ENCODE results near the gene PHACTR2.
"Not testable (repeated sequence)": the region's sequence is repeated elsewhere in the genome, so short reads cannot be mapped to it uniquely, and the experiment has no call there.

PHACTR2 gene

GRCh38 chr6:143721642-143722041, 43.9 kb downstream of the PHACTR2 start:
- peaks cover 60% of the 10 kb centered on the region for H3K36me3 ChIP-seq (ENCODE audit: control insufficient read depth, insufficient read depth, low read length)
- H3K9me3 ChIP-seq (ENCODE audit: control insufficient read depth, low read length): no peaks in the 10 kb centered on the region
- H3K4me3 ChIP-seq (ENCODE audit: extremely low read depth, insufficient read depth, low read length, poor library complexity, severe bottlenecking): no peak overlapping the region
- no peak overlapping the region for H3K27ac ChIP-seq (ENCODE audit: low read depth, low read length, severe bottlenecking)
- H3K4me1 ChIP-seq (ENCODE audit: control insufficient read depth, insufficient read depth, low read length, poor library complexity, severe bottlenecking): no peaks in the 10 kb centered on the region

- no peaks in the 10 kb centered on the region for H3K4me1 ChIP-seq (ENCODE audit: control insufficient read depth, insufficient read depth, low read length, poor library complexity, severe bottlenecking)
- H3K36me3 ChIP-seq (ENCODE audit: control insufficient read depth, insufficient read depth, low read length): peaks cover 62% of the 10 kb centered on the region
- H3K27ac ChIP-seq (ENCODE audit: low read depth, low read length, severe bottlenecking): no peak overlapping the region
- H3K9me3 ChIP-seq (ENCODE audit: control insufficient read depth, low read length): no peaks in the 10 kb centered on the region
- 100% methylated on average over 2 of the region's 5 CpGs; no CpG with 5 or more reads in 1 of the 2 experiments for WGBS, 2 experiments (ENCODE audit: insufficient coverage in 2 of 2)
- H3K4me3 ChIP-seq (ENCODE audit: extremely low read depth, insufficient read depth, low read length, poor library complexity, severe bottlenecking): no peak overlapping the region
These were observed 47.1 kb downstream of the PHACTR2 start for GRCh38 chr6:143724876-143725275.

GRCh38 chr6:143726015-143726647, 48.4 kb downstream of the PHACTR2 start:
- no peak overlapping the region for H3K4me3 ChIP-seq (ENCODE audit: extremely low read depth, insufficient read depth, low read length, poor library complexity, severe bottlenecking)
- peaks cover 55% of the 10 kb centered on the region for H3K36me3 ChIP-seq (ENCODE audit: control insufficient read depth, insufficient read depth, low read length)
- H3K4me1 ChIP-seq (ENCODE audit: control insufficient read depth, insufficient read depth, low read length, poor library complexity, severe bottlenecking): no peaks in the 10 kb centered on the region
- no CpG with 5 or more reads among the region's 2 CpGs for WGBS, 2 experiments (ENCODE audit: insufficient coverage in 2 of 2)
- no peak overlapping the region for H3K27ac ChIP-seq (ENCODE audit: low read depth, low read length, severe bottlenecking)
- no peaks in the 10 kb centered on the region for H3K9me3 ChIP-seq (ENCODE audit: control insufficient read depth, low read length)

- Histone ChIP-seq H3K4me3 (ENCODE audit: extremely low read depth, insufficient read depth, low read length, poor library complexity, severe bottlenecking) (no peak overlapping the region), H3K4me1 (ENCODE audit: control insufficient read depth, insufficient read depth, low read length, poor library complexity, severe bottlenecking) (no peaks in the 10 kb centered on the region), H3K27ac (ENCODE audit: low read depth, low read length, severe bottlenecking) (no peak overlapping the region), H3K9me3 (ENCODE audit: control insufficient read depth, low read length) (no peaks in the 10 kb centered on the region), H3K36me3 (ENCODE audit: control insufficient read depth, insufficient read depth, low read length) (peaks cover 47% of the 10 kb centered on the region)
- no CpG with 5 or more reads among the region's 1 CpG for WGBS, 2 experiments (ENCODE audit: insufficient coverage in 2 of 2)
These were observed 49.3 kb downstream of the PHACTR2 start for GRCh38 chr6:143727035-143727434.

- Histone ChIP-seq H3K4me1 (ENCODE audit: control insufficient read depth, insufficient read depth, low read length, poor library complexity, severe bottlenecking) (peaks cover 4% of the 10 kb centered on the region), H3K36me3 (ENCODE audit: control insufficient read depth, insufficient read depth, low read length) (peaks cover 10% of the 10 kb centered on the region), H3K4me3 (ENCODE audit: extremely low read depth, insufficient read depth, low read length, poor library complexity, severe bottlenecking) (no peak overlapping the region), H3K27ac (ENCODE audit: low read depth, low read length, severe bottlenecking) (no peak overlapping the region), H3K9me3 (ENCODE audit: control insufficient read depth, low read length) (no peaks in the 10 kb centered on the region)
- WGBS, 2 experiments (ENCODE audit: insufficient coverage in 2 of 2): no CpG with 5 or more reads among the region's 1 CpG
These were observed 54.0 kb downstream of the PHACTR2 start for GRCh38 chr6:143731789-143732188.

- H3K4me3 ChIP-seq (ENCODE audit: extremely low read depth, insufficient read depth, low read length, poor library complexity, severe bottlenecking): no peak overlapping the region
- H3K9me3 ChIP-seq (ENCODE audit: control insufficient read depth, low read length): no peaks in the 10 kb centered on the region
- no CpG with 5 or more reads among the region's 1 CpG for WGBS, 2 experiments (ENCODE audit: insufficient coverage in 2 of 2)
- peaks cover 4% of the 10 kb centered on the region for H3K4me1 ChIP-seq (ENCODE audit: control insufficient read depth, insufficient read depth, low read length, poor library complexity, severe bottlenecking)
- H3K27ac ChIP-seq (ENCODE audit: low read depth, low read length, severe bottlenecking): no peak overlapping the region
- peaks cover 3% of the 10 kb centered on the region for H3K36me3 ChIP-seq (ENCODE audit: control insufficient read depth, insufficient read depth, low read length)
These were observed 54.8 kb downstream of the PHACTR2 start for GRCh38 chr6:143732536-143732935.

- Histone ChIP-seq H3K9me3 (ENCODE audit: control insufficient read depth, low read length) (no peaks in the 10 kb centered on the region), H3K27ac (ENCODE audit: low read depth, low read length, severe bottlenecking) (no peak overlapping the region), H3K4me1 (ENCODE audit: control insufficient read depth, insufficient read depth, low read length, poor library complexity, severe bottlenecking) (peaks cover 4% of the 10 kb centered on the region), H3K4me3 (ENCODE audit: extremely low read depth, insufficient read depth, low read length, poor library complexity, severe bottlenecking) (no peak overlapping the region), H3K36me3 (ENCODE audit: control insufficient read depth, insufficient read depth, low read length) (no peaks in the 10 kb centered on the region)
- WGBS, 2 experiments (ENCODE audit: insufficient coverage in 2 of 2): no CpG with 5 or more reads among the region's 1 CpG
These were observed 55.7 kb downstream of the PHACTR2 start for GRCh38 chr6:143733510-143733909.

GRCh38 chr6:143734641-143735063, 56.9 kb downstream of the PHACTR2 start:
- Histone ChIP-seq H3K27ac (ENCODE audit: low read depth, low read length, severe bottlenecking) (no peak overlapping the region), H3K36me3 (ENCODE audit: control insufficient read depth, insufficient read depth, low read length) (peaks cover under 1% of the 10 kb centered on the region), H3K4me3 (ENCODE audit: extremely low read depth, insufficient read depth, low read length, poor library complexity, severe bottlenecking) (no peak overlapping the region), H3K4me1 (ENCODE audit: control insufficient read depth, insufficient read depth, low read length, poor library complexity, severe bottlenecking) (peaks cover 4% of the 10 kb centered on the region), H3K9me3 (ENCODE audit: control insufficient read depth, low read length) (no peaks in the 10 kb centered on the region)
- WGBS, 2 experiments (ENCODE audit: insufficient coverage in 2 of 2): no CpG with 5 or more reads among the region's 1 CpG

- not testable (repeated sequence) for H3K4me1 ChIP-seq (ENCODE audit: control insufficient read depth, insufficient read depth, low read length, poor library complexity, severe bottlenecking); H3K4me3 ChIP-seq (ENCODE audit: extremely low read depth, insufficient read depth, low read length, poor library complexity, severe bottlenecking); H3K9me3 ChIP-seq (ENCODE audit: control insufficient read depth, low read length); H3K36me3 ChIP-seq (ENCODE audit: control insufficient read depth, insufficient read depth, low read length); H3K27ac ChIP-seq (ENCODE audit: low read depth, low read length, severe bottlenecking)
- 89 to 98% methylated on average over 9 to 10 of the region's 12 CpGs for WGBS, 2 experiments (ENCODE audit: insufficient coverage in 2 of 2)
These were observed 60.4 kb downstream of the PHACTR2 start for GRCh38 chr6:143738072-143738690.

- 94 to 96% methylated on average over 10 to 11 of the region's 13 CpGs for WGBS, 2 experiments (ENCODE audit: insufficient coverage in 2 of 2)
- peaks cover 18% of the 10 kb centered on the region for H3K4me1 ChIP-seq (ENCODE audit: control insufficient read depth, insufficient read depth, low read length, poor library complexity, severe bottlenecking)
- H3K36me3 ChIP-seq (ENCODE audit: control insufficient read depth, insufficient read depth, low read length): peaks cover 9% of the 10 kb centered on the region
These were observed 61.6 kb downstream of the PHACTR2 start for GRCh38 chr6:143739341-143739851.

GRCh38 chr6:143740213-143740612, 62.4 kb downstream of the PHACTR2 start:
- no peak overlapping the region for H3K4me3 ChIP-seq (ENCODE audit: extremely low read depth, insufficient read depth, low read length, poor library complexity, severe bottlenecking)
- no peaks in the 10 kb centered on the region for H3K9me3 ChIP-seq (ENCODE audit: control insufficient read depth, low read length)
- peaks cover 22% of the 10 kb centered on the region for H3K4me1 ChIP-seq (ENCODE audit: control insufficient read depth, insufficient read depth, low read length, poor library complexity, severe bottlenecking)
- no peak overlapping the region for H3K27ac ChIP-seq (ENCODE audit: low read depth, low read length, severe bottlenecking)
- WGBS, 2 experiments (ENCODE audit: insufficient coverage in 2 of 2): 100% methylated on average over 1 of the region's 2 CpGs; no CpG with 5 or more reads in 1 of the 2 experiments
- peaks cover 9% of the 10 kb centered on the region for H3K36me3 ChIP-seq (ENCODE audit: control insufficient read depth, insufficient read depth, low read length)

More at GRCh38 chr6:143739341-143739851, 61.6 kb downstream of the PHACTR2 start:
- Histone ChIP-seq H3K9me3 (ENCODE audit: control insufficient read depth, low read length) (no peaks in the 10 kb centered on the region), H3K4me3 (ENCODE audit: extremely low read depth, insufficient read depth, low read length, poor library complexity, severe bottlenecking) (no peak overlapping the region), H3K27ac (ENCODE audit: low read depth, low read length, severe bottlenecking) (no peak overlapping the region)

Data from mesodermal cell (in vitro differentiated cells).